Psoas muscle (tissue), 8 donors: ENCODE measurements around the gene CDH4. TPM values are rescaled to one million over a fixed set of nuclear protein-coding genes. Genes with fewer than 3 reads are reported as not detected.
A peak's percentile ranks its signal among the peaks of the same experiment; 100 is the strongest.

Experiments used
- ATAC-seq, 4 donors: fragments of 200-7000 bp; cut with Tn5 transposase; one replicate each; pipeline ENCODE4 v1.9.1; 2020; ENCODE audit warnings: moderate library complexity in 3 of 4, mild to moderate bottlenecking in 2 of 4
- DNase-seq, 2 donors: peaks; one replicate each; pipeline ENCODE4 v3.0.0-alpha.2; 2020
- H3K27ac ChIP-seq: fragments of 200-600 bp; one replicate; pipeline ENCODE4 v1.8.0; 2022
- H3K27me3 ChIP-seq, 3 donors: fragments of 200-600 bp in 1 of 3; one replicate each; pipeline versions ENCODE4 v1.6.1 to v1.8.0; 2013 to 2022; ENCODE audit warnings: low read length in 2 of 3, mild to moderate bottlenecking in 2 of 3, moderate library complexity in 1 of 3; ENCODE audit not compliant: insufficient read depth in 3 of 3
- H3K36me3 ChIP-seq, 2 donors: fragments of 200-600 bp in 1 of 2; one replicate each; pipeline versions ENCODE4 v1.6.1 to v1.8.0; 2013 to 2022; ENCODE audit warnings: low read depth in 1 of 2, mild to moderate bottlenecking in 1 of 2, moderate library complexity in 1 of 2; ENCODE audit not compliant: insufficient read depth in 1 of 2
- H3K4me1 ChIP-seq: fragments of 200-600 bp; one replicate; pipeline ENCODE4 v1.8.0; 2022
- H3K4me3 ChIP-seq: fragments of 200-600 bp; one replicate; pipeline ENCODE4 v1.8.0; 2022; ENCODE audit warnings: mild to moderate bottlenecking
- H3K9me3 ChIP-seq: fragments of 200-600 bp; one replicate; pipeline ENCODE4 v1.8.0; 2022
- WGBS, 3 donors: extraction: QIAGEN DNeasy Blood & Tissue Kit; methylation state at CpG; one replicate each; pipeline versions ENCODE4 v1.1.6 to v1.1.7; 2013; 5-methylcytosine and 5-hydroxymethylcytosine counted together
- intact Hi-C, 2 donors: fragments of 100-400 bp; cut with DNase I; formaldehyde crosslinking; loops; one replicate each; pipeline versions ENCODE4 v1.11.0 to v1.14.2; 2022
- polyA plus RNA-seq, 3 donors: library from polyadenylated mRNA; stranded (reverse); fragments of 200-250 nt; gene quantifications; one replicate each; pipeline ENCODE4 v1.2.3, GENCODE V29; 2013
- total RNA-seq, 4 donors: library from RNA; stranded (reverse); fragmentation: NEBNext Ultra II Directional in 2 of 4; extraction: Animal tissue kit (Norgen Biotek cat#: 25700) in 2 of 4; gene quantifications; one replicate each; pipeline versions ENCODE4 v1.2.1 to v1.2.4, GENCODE V29; 2021 to 2023
- TF ChIP-seq, protein P1 (sequence below): fragments of 200-600 bp; IDR thresholded peaks from one replicate; pipeline ENCODE4 v1.8.0; 2022; ENCODE audit warnings: antibody characterized with exemption
- donor health status: healthy with polysubstance abuse.
- donor health status: DM: no; HTN: no; CAD: no; lungs with moderate emphysema.
- donor health status: Bipolar disorder and iron deficiency.
- donor health status: healthy.
- donor health status: DM: yes; HTN: yes; CAD: no.
- donor health status: DM: no; HTN: no; CAD: no.
- donor health status: DM: no; HTN: no; CAD: no.
- donor health status: DM: yes; HTN: yes; CAD: no.

Gene CDH4
- total and polyA plus RNA-seq, 7 donors: 0.26 to 1.0 (median 0.34) TPM

DNA sequence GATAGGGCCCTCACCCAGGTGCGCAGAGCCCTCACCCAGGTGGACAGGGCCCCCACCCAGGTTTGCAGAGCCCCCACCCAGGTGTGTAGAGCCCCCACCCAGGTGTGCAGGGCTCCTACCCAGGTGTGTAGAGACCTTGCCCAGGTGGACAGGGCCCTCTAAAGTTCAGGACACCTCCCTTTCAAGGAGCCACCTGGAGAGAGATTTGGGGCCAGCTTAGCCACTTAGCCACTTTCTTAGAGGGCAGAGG is 533.4 kb downstream of the CDH4 start:
- no peaks in the 10 kb centered on the region for H3K36me3 ChIP-seq
- no peak overlapping the region for H3K27ac ChIP-seq
- no peaks in the 10 kb centered on the region for H3K9me3 ChIP-seq
- 100% methylated on average over 1 of the region's 1 CpG for WGBS, 3 donors
- TF ChIP-seq, protein P1, sequence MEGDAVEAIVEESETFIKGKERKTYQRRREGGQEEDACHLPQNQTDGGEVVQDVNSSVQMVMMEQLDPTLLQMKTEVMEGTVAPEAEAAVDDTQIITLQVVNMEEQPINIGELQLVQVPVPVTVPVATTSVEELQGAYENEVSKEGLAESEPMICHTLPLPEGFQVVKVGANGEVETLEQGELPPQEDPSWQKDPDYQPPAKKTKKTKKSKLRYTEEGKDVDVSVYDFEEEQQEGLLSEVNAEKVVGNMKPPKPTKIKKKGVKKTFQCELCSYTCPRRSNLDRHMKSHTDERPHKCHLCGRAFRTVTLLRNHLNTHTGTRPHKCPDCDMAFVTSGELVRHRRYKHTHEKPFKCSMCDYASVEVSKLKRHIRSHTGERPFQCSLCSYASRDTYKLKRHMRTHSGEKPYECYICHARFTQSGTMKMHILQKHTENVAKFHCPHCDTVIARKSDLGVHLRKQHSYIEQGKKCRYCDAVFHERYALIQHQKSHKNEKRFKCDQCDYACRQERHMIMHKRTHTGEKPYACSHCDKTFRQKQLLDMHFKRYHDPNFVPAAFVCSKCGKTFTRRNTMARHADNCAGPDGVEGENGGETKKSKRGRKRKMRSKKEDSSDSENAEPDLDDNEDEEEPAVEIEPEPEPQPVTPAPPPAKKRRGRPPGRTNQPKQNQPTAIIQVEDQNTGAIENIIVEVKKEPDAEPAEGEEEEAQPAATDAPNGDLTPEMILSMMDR: no peak
- ATAC-seq: no peak
- intact Hi-C loops: no loop called here
- DNase-seq: no peak
- no peak overlapping the region for H3K4me3 ChIP-seq
- no peaks in the 10 kb centered on the region for H3K4me1 ChIP-seq
- H3K27me3 ChIP-seq: no peaks in the 10 kb centered on the region

DNA sequence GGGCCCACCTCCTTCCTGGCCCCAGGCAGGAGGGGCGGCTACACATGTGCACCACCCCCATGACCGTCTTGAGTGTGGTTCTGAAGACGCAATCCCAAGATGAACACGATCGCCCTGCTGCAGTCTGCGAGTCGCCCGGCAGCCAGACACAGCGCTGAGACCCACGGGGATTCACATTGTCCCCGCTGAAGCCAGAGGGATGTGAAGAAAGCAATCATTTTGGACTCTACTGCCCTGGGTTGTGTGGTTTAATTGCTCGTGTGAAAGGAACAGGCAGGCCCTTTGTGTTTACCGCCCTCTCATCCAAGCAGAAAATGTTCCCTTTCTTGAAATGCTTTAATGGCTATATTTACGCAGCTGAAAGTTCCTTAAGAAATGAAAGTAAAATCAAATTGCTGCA is 534.2 kb downstream of the CDH4 start:
- ATAC-seq: no peak
- no peak overlapping the region for H3K4me3 ChIP-seq

DNA sequence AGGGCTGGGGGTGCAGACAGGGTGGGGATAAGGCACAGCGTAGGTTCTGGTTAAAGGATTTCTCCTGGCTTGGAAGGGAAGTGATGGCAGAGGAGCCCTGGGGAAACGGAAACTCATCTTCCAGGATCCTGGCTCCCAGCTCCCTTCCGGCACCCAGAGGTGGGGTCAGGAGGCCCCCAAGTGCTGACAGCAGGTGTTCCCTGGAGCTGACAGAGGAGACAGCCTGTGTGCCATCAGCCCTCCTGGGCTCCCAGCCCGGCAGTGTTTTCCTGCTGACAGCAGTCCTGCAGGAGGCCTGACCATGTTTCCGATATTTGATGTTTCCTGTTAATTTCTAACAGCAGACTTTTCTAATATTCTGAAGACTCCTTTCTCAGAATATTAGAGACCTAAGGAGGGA is 536.3 kb downstream of the CDH4 start:
- DNase-seq: peak in 1 of 2 donors; percentile 18
- Histone ChIP-seq H3K27me3 (peaks cover 0 to 2% (median 0%) of the 10 kb centered on the region in 3 donors), H3K27ac (no peak overlapping the region), H3K4me3 (no peak overlapping the region), H3K36me3 (no peaks in the 10 kb centered on the region), H3K9me3 (no peaks in the 10 kb centered on the region), H3K4me1 (no peaks in the 10 kb centered on the region)
- ATAC-seq: no peak
- TF ChIP-seq, protein P1: no peak
- 52 to 74% (median 59%) methylated on average over 5 of the region's 5 CpGs for WGBS, 3 donors
- intact Hi-C loops: no loop called here

More for the DNA sequence above, 534.2 kb downstream of the CDH4 start:
- WGBS, 3 donors: 76 to 81% (median 79%) methylated on average over 14 of the region's 14 CpGs
- Histone ChIP-seq H3K9me3 (no peaks in the 10 kb centered on the region), H3K27me3 (no peaks in the 10 kb centered on the region), H3K4me1 (no peaks in the 10 kb centered on the region), H3K27ac (no peak overlapping the region), H3K36me3 (no peaks in the 10 kb centered on the region)
- TF ChIP-seq, protein P1: no peak
- DNase-seq: peak in 1 of 2 donors; percentile 1
- intact Hi-C loops: no loop called here

DNA sequence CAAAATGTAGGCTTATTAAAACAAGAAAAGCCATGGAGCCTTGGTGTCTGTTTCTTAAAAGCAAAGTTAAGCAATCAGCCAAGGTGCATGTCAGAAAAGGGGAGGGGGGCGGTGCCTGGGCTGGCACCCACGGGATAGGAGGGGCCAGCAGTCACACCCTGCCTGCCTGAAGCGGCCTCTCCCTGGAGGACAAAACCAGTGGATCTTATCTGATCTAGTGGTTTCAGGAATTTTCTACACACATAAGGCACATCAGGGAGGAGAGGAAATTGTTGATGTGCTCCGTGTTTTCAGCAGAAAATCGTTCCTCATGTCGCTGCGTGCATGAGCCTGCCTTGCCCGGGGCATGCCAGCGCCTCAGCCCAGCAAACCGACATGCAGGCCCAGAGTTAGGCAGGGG is 537.3 kb downstream of the CDH4 start:
- intact Hi-C loops: no loop called here
- DNase-seq (peak in 1 of 2 donors; percentile 22), ATAC-seq (no peak)
- 82 to 87% (median 85%) methylated on average over 10 of the region's 10 CpGs for WGBS, 3 donors
- TF ChIP-seq, protein P1: no peak
- H3K27me3 ChIP-seq: peaks cover 0 to 3% (median 0%) of the 10 kb centered on the region in 3 donors
- H3K36me3 ChIP-seq: no peaks in the 10 kb centered on the region
- H3K27ac ChIP-seq: no peak overlapping the region
- no peaks in the 10 kb centered on the region for H3K9me3 ChIP-seq
- no peaks in the 10 kb centered on the region for H3K4me1 ChIP-seq
- H3K4me3 ChIP-seq: no peak overlapping the region

DNA sequence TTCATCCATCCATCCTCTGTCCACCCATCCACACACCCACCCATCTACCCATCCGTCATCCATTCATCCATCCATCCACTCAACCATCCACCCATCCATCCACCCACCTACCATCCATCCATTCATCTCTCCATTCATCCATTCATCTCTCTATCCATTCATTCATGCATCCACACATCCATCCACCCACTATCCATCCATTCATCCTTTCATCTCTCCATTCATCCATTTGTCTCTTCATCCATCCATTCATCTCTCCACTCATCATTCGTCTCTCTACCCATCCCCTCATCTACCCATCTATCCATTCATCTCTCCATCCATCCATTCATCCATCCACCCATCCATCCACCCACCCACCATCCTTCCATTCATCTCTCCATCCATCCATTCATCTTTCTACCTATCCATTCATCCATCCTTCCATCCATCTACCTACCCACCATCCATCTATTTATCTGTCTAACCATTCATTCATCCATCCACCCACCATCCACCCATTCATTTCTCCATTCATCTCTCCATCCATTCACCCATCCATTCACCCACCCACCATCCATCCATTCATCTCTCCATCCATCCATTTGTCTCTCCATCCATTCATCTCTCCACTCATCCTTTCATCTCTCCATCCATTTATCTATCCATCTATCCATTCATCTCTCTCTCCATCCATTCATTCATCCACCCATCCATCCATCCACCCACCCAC is 538.2 kb downstream of the CDH4 start:
- ATAC-seq (no peak), DNase-seq (no peak)
- Histone ChIP-seq H3K4me1 (no peaks in the 10 kb centered on the region), H3K36me3 (no peaks in the 10 kb centered on the region), H3K27me3 (peaks cover 0 to 3% (median 0%) of the 10 kb centered on the region in 3 donors), H3K27ac (no peak overlapping the region), H3K4me3 (no peak overlapping the region), H3K9me3 (no peaks in the 10 kb centered on the region)
- TF ChIP-seq, protein P1: no peak
- intact Hi-C loops: no loop called here
- 93 to 96% (median 95%) methylated on average over 2 of the region's 2 CpGs for WGBS, 3 donors
